GM12878 (cell line): ENCODE data around the gene CTNNB1. TPM values are rescaled to one million over a fixed set of nuclear protein-coding genes. Genes with fewer than 3 reads are reported as not detected.
A peak's percentile ranks its signal among the peaks of the same experiment; 100 is the strongest.

Experiments
- ASH2L ChIP-seq: fragments of 300-600, 200-600 bp; sonication (generic); IDR thresholded peaks from 2 replicates; pipeline ENCODE4 v1.6.1; 2017; ENCODE audit warnings: low read depth, mild to moderate bottlenecking, borderline replicate concordance
- BMI1 ChIP-seq: fragments of 450-650 bp; IDR thresholded peaks from 2 replicates; pipeline ENCODE4 v1.6.1; 2016; ENCODE audit warnings: mild to moderate bottlenecking, moderate library complexity, borderline replicate concordance
- BRCA1 ChIP-seq: IDR thresholded peaks from 2 replicates; pipeline ENCODE4 v1.6.1; 2011; ENCODE audit warnings: low read depth, low read length, improper control_type of control experiment
- CHD1 ChIP-seq: IDR thresholded peaks from 2 replicates; pipeline ENCODE4 v1.6.1; 2012; ENCODE audit warnings: low read depth, low read length, improper control_type of control experiment
- EED ChIP-seq: sonication (generic); IDR thresholded peaks from 2 replicates; pipeline ENCODE4 v1.6.1; 2016; ENCODE audit warnings: antibody characterized with exemption, low read depth
- FOXK2 ChIP-seq: fragments of 450-650 bp; IDR thresholded peaks from 2 replicates; pipeline ENCODE4 v1.6.1; 2017; ENCODE audit warnings: mild to moderate bottlenecking, moderate library complexity
- HDAC2 ChIP-seq: fragments of 200-600 bp; sonication (generic); IDR thresholded peaks from 2 replicates; pipeline ENCODE4 v1.6.1; 2017
- IKZF2 ChIP-seq, 2 experiments: fragments of 450-650 bp; IDR thresholded peaks; 2 replicates each; pipeline ENCODE4 v1.6.1; 2017; ENCODE audit warnings: mild to moderate bottlenecking in 2 of 2, moderate library complexity in 2 of 2
- NFXL1 ChIP-seq: fragments of 450-650 bp; IDR thresholded peaks from 2 replicates; pipeline ENCODE4 v1.6.1; 2017; ENCODE audit warnings: antibody characterized with exemption, mild to moderate bottlenecking, borderline replicate concordance
- NR2C1 ChIP-seq: fragments of 450-650 bp; IDR thresholded peaks from 2 replicates; pipeline ENCODE4 v1.6.1; 2017; ENCODE audit warnings: antibody characterized with exemption, mild to moderate bottlenecking, moderate library complexity
- PAX8 ChIP-seq: fragments of 450-650 bp; IDR thresholded peaks from 2 replicates; pipeline ENCODE4 v1.6.1; 2017; ENCODE audit warnings: mild to moderate bottlenecking, moderate library complexity
- SMC3 ChIP-seq: IDR thresholded peaks from 2 replicates; pipeline ENCODE4 v1.6.1; 2011; ENCODE audit warnings: low read length, improper control_type of control experiment, borderline replicate concordance
- SREBF2 ChIP-seq: IDR thresholded peaks from 2 replicates; pipeline ENCODE4 v1.6.1; 2012; ENCODE audit warnings: mild to moderate bottlenecking, low read length
- TBL1XR1 ChIP-seq: IDR thresholded peaks from 2 replicates; pipeline ENCODE4 v1.6.1; 2012; ENCODE audit warnings: low read depth, low read length, improper control_type of control experiment
- ZNF217 ChIP-seq: fragments of 450-650 bp; IDR thresholded peaks from 2 replicates; pipeline ENCODE4 v1.6.1; 2017; ENCODE audit warnings: antibody characterized with exemption, mild to moderate bottlenecking
- ZNF384 ChIP-seq: IDR thresholded peaks from 2 replicates; pipeline ENCODE4 v1.6.1; 2012; ENCODE audit warnings: low read depth, mild to moderate bottlenecking, low read length, improper control_type of control experiment, borderline replicate concordance
- ZNF622 ChIP-seq: fragments of 450-650 bp; IDR thresholded peaks from 2 replicates; pipeline ENCODE4 v1.6.1; 2017; ENCODE audit warnings: mild to moderate bottlenecking, inconsistent platforms
- ZZZ3 ChIP-seq: IDR thresholded peaks from 2 replicates; pipeline ENCODE4 v1.6.1; 2011; ENCODE audit warnings: low read depth; ENCODE audit not compliant: control insufficient read depth, insufficient read length
- polyA plus RNA-seq, 11 experiments: library from polyadenylated mRNA; depleted of rRNA in 4 of 11; unstranded in 6 of 11; stranded (reverse) in 5 of 11; fragments of >200 nt; fragmentation: Nextera tagmentation in 4 of 11; fragmentation: Illumina TruSeq in 1 of 11; extraction: Ambion mirVana in 4 of 11; extraction: Trizol in 1 of 11; gene quantifications; 1 replicate in 1 of 11; 2 replicates in 10 of 11; pipeline versions ENCODE4 v1.2.1 to v1.2.3, GENCODE V29; 2011 to 2016; ENCODE audit warnings: inconsistent platforms in 2 of 11, missing spikeins in 2 of 11, low read depth in 1 of 11
- total RNA-seq, 4 experiments: library from RNA; depleted of rRNA in 3 of 4; stranded (reverse); fragments of >200 nt in 3 of 4; fragmentation: Illumina TruSeq in 1 of 4; extraction: Trizol in 1 of 4; gene quantifications; 2 replicates each; pipeline versions ENCODE4 v1.2.1 to v1.2.3, GENCODE V29; 2013 to 2021
- TF ChIP-seq, protein P1 (sequence below): IDR thresholded peaks from 2 replicates; pipeline ENCODE4 v1.6.1; 2011; ENCODE audit warnings: mild to moderate bottlenecking, low read depth, low read length, moderate library complexity; ENCODE audit not compliant: insufficient replicate concordance
- TF ChIP-seq, protein P2 (sequence below), 3 experiments: IDR thresholded peaks in 2 of 3; conservative IDR thresholded peaks in 1 of 3; 2 replicates each; pipeline ENCODE4 v1.5.1; 2011; ENCODE audit warnings: low read depth in 3 of 3, low read length in 3 of 3, mild to moderate bottlenecking in 3 of 3, control low read depth in 2 of 3, moderate library complexity in 2 of 3, inconsistent platforms in 1 of 3, mixed read lengths in 1 of 3; ENCODE audit not compliant: control insufficient read depth in 2 of 3, insufficient read depth in 1 of 3; ENCODE audit errors: extremely low read depth in 1 of 3

CTNNB1 gene
- total and polyA plus RNA-seq, 10 of the 15 experiments (the other 5 are each of a cell fraction or from before 2014, with no cell fraction given): 30.4 to 217 (median 138) TPM

DNA sequence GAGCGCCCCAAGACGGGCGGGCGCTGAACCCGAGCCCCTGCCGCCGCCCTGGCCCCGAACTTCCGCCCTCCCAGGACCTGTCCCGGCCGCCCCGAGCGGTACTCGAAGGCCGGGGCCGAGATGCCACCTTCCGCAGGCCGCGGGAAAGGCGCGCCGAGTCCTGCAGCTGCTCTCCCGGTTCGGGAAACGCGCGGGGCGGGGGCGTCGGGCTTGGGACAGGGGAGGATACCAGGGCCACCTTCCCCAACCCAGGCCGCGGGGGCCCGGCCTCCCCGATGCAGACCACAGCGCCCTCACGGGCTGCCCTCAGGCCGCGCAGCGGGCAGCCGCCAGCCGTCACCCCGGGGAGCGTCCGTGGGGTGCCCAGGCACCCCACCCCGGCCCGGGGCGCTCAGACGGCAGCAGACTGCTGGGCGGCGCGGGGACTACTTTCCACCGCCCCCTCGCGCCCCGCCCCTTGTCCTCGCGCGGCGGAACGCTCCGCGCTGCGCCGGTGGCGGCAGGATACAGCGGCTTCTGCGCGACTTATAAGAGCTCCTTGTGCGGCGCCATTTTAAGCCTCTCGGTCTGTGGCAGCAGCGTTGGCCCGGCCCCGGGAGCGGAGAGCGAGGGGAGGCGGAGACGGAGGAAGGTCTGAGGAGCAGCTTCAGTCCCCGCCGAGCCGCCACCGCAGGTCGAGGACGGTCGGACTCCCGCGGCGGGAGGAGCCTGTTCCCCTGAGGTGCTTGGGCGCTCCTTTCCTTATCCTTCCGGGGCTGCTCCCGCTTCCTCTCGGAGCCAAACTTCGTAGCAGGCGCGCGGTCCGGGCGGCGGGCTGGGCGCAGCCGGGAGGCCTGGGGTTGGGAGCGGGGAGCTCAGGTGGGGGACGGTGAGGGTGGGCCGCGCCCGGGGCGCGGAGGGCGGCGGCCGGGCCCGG lies at the start of gene CTNNB1 (continued):
- TF ChIP-seq, protein P1, sequence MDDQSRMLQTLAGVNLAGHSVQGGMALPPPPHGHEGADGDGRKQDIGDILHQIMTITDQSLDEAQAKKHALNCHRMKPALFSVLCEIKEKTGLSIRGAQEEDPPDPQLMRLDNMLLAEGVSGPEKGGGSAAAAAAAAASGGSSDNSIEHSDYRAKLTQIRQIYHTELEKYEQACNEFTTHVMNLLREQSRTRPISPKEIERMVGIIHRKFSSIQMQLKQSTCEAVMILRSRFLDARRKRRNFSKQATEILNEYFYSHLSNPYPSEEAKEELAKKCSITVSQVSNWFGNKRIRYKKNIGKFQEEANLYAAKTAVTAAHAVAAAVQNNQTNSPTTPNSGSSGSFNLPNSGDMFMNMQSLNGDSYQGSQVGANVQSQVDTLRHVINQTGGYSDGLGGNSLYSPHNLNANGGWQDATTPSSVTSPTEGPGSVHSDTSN: peak; percentile 92
- TF ChIP-seq, protein P2, sequence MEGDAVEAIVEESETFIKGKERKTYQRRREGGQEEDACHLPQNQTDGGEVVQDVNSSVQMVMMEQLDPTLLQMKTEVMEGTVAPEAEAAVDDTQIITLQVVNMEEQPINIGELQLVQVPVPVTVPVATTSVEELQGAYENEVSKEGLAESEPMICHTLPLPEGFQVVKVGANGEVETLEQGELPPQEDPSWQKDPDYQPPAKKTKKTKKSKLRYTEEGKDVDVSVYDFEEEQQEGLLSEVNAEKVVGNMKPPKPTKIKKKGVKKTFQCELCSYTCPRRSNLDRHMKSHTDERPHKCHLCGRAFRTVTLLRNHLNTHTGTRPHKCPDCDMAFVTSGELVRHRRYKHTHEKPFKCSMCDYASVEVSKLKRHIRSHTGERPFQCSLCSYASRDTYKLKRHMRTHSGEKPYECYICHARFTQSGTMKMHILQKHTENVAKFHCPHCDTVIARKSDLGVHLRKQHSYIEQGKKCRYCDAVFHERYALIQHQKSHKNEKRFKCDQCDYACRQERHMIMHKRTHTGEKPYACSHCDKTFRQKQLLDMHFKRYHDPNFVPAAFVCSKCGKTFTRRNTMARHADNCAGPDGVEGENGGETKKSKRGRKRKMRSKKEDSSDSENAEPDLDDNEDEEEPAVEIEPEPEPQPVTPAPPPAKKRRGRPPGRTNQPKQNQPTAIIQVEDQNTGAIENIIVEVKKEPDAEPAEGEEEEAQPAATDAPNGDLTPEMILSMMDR (IDR thresholded peaks at IDR 0.05 in 2 of 3, conservative IDR thresholded peaks at IDR 0.05 in 1 of 3; ENCODE audit: control insufficient read depth in 2 of 3, extremely low read depth in 1 of 3, insufficient read depth in 1 of 3, low read depth in 3 of 3, low read length in 3 of 3): peak in 2 of 3 experiments; percentile 3 to 4; a peak in 2 of 6 replicates
- peak; percentile 22; the same call in 1 of the 2 replicates for TF ChIP-seq BRCA1
- peak; percentile 88 for TF ChIP-seq ZNF217
- TF ChIP-seq SREBF2: no peak
- peak; percentile 85; the same call in 1 of the 2 replicates for TF ChIP-seq CHD1
- no peak for TF ChIP-seq ZZZ3
- TF ChIP-seq TBL1XR1: no peak
- TF ChIP-seq ZNF384: 0 out of 2 replicates have a peak, but pooled peaks have one; percentile 39
- peak; percentile 82 for TF ChIP-seq EED
- no peak for TF ChIP-seq HDAC2
- 0 out of 2 replicates have a peak, but pooled peaks have one; percentile 4 for TF ChIP-seq SMC3
- TF ChIP-seq ASH2L: no peak
- no peak for TF ChIP-seq ZNF622
- TF ChIP-seq IKZF2 (IDR thresholded peaks at IDR 0.05): peak; percentile 51 to 70; a peak in 3 of 4 replicates
- TF ChIP-seq FOXK2: no peak
- no peak for TF ChIP-seq BMI1
- no peak for TF ChIP-seq NFXL1
- TF ChIP-seq NR2C1: peak; percentile 78
- no peak for TF ChIP-seq PAX8
